ENCODE results near the gene SPRY1. TPM values are rescaled to one million over a fixed set of nuclear protein-coding genes. Genes with fewer than 3 reads are reported as not detected.

The SPRY1 gene
- polyA plus RNA-seq, 2 of the 4 experiments (the other 2 are of a cell fraction), result 0.54 to 2.1 TPM

DNA sequence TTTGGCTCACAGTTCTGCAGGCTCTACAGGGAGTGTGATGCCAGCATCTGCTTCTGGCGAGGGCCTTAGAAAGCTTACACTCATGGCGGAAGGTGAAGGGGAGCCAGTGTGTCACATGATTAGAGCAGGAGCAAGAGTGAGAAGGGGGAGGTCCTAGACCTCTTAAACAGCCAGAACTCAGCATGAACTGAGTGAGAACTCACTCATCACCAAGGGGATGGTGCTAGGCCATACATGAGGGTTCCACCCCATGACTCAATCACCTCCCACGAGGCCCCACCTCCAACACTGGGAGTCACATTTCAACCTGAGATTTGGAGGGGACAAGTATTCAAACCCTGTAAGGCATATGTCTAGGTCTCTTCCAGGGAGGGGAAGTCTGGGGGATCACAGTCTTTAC lies 33.4 kb downstream of the SPRY1 start:
- 82% methylated on average over 3 of the region's 3 CpGs for WGBS (ENCODE audit: missing lambda C conversion rate)
- ATAC-seq (no peak), FAIRE-seq (no peak), DNase-seq (ENCODE audit: low read depth in 1 of 2, low spot score in 1 of 2) (no peak)
- ChIA-PET CTCF (no interaction called here), POLR2A (no interaction called here)
- H3K4me3 ChIP-seq, result no peak overlapping the region
- H3K4me2 ChIP-seq, result no peak overlapping the region
- H3K9me3 ChIP-seq, result no peaks in the 10 kb centered on the region
- H3K4me1 ChIP-seq, result no peaks in the 10 kb centered on the region
- H3K27ac ChIP-seq, result no peak overlapping the region
- TF ChIP-seq CEBPB (IDR thresholded peaks at IDR 0.05), result no peak
- no peak for TF ChIP-seq CHD4 (IDR thresholded peaks at IDR 0.05; ENCODE audit: borderline replicate concordance)
- no peak for TF ChIP-seq RAD21 (conservative IDR thresholded peaks at IDR 0.05 in 1 of 2, IDR thresholded peaks at IDR 0.05 in 1 of 2)
- no peak for TF ChIP-seq FOSL2 (IDR thresholded peaks at IDR 0.05)
- TF ChIP-seq FOSL2 (CRISPR knock-in tag; IDR thresholded peaks at IDR 0.05), result no peak
- TF ChIP-seq POLR2A (IDR thresholded peaks at IDR 0.05; ENCODE audit: low read length), result no peak
- TF ChIP-seq KDM1A (IDR thresholded peaks at IDR 0.05; ENCODE audit: low read depth), result no peak
- TF ChIP-seq, protein P1, sequence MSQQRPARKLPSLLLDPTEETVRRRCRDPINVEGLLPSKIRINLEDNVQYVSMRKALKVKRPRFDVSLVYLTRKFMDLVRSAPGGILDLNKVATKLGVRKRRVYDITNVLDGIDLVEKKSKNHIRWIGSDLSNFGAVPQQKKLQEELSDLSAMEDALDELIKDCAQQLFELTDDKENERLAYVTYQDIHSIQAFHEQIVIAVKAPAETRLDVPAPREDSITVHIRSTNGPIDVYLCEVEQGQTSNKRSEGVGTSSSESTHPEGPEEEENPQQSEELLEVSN (IDR thresholded peaks at IDR 0.05; ENCODE audit: borderline replicate concordance, low read depth), result no peak
- TF ChIP-seq ESRRA (IDR thresholded peaks at IDR 0.05; ENCODE audit: borderline replicate concordance, low read length), result no peak
- TF ChIP-seq TFCP2L1 (CRISPR knock-in tag; IDR thresholded peaks at IDR 0.05), result no peak
- TF ChIP-seq RCOR1 (IDR thresholded peaks at IDR 0.05; ENCODE audit: low read depth, low read length), result no peak
- TF ChIP-seq, protein P2, sequence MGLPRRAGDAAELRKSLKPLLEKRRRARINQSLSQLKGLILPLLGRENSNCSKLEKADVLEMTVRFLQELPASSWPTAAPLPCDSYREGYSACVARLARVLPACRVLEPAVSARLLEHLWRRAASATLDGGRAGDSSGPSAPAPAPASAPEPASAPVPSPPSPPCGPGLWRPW (IDR thresholded peaks at IDR 0.05), result no peak
- no peak for TF ChIP-seq TP53 (CRISPR knock-in tag; IDR thresholded peaks at IDR 0.05)
- TF ChIP-seq, protein P3, sequence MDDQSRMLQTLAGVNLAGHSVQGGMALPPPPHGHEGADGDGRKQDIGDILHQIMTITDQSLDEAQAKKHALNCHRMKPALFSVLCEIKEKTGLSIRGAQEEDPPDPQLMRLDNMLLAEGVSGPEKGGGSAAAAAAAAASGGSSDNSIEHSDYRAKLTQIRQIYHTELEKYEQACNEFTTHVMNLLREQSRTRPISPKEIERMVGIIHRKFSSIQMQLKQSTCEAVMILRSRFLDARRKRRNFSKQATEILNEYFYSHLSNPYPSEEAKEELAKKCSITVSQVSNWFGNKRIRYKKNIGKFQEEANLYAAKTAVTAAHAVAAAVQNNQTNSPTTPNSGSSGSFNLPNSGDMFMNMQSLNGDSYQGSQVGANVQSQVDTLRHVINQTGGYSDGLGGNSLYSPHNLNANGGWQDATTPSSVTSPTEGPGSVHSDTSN (IDR thresholded peaks at IDR 0.05), result no peak
- TF ChIP-seq MAZ (IDR thresholded peaks at IDR 0.05; ENCODE audit: borderline replicate concordance, low read depth, low read length), result no peak

DNA sequence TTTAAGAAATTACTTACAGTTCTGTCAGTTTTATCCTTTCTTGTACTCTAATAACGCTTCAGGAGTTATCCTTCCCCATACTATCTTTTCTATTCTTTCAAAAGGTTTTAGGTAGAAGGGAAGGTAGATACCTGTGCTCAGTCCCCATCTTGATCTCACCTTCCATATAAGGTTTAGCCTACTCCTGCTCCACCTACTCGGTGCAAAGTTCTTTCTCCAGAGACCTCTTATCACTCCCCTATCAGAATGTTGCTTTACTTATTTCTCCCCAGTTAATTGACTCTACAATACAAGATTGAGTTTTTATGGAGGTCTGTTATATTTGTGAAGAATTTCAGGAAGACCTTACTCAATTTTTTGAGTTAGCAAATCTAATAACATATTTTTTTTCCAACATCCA lies 33.9 kb downstream of the SPRY1 start:
- ChIA-PET CTCF (no interaction called here), POLR2A (no interaction called here)
- FAIRE-seq (no peak), ATAC-seq (no peak), DNase-seq (ENCODE audit: low read depth in 1 of 2, low spot score in 1 of 2) (no peak)
- Histone ChIP-seq H3K4me1 (no peaks in the 10 kb centered on the region), H3K4me2 (no peak overlapping the region), H3K4me3 (no peak overlapping the region), H3K27ac (no peak overlapping the region), H3K9me3 (no peaks in the 10 kb centered on the region)
- no peak for TF ChIP-seq EHF (CRISPR knock-in tag; IDR thresholded peaks at IDR 0.05)
- no peak for TF ChIP-seq SREBF2 (IDR thresholded peaks at IDR 0.05)
- TF ChIP-seq NR3C1 (IDR thresholded peaks at IDR 0.05), result no peak
- no peak for TF ChIP-seq ZSCAN20 (CRISPR knock-in tag; IDR thresholded peaks at IDR 0.05)
- no peak for TF ChIP-seq ESRRA (IDR thresholded peaks at IDR 0.05; ENCODE audit: borderline replicate concordance, low read length)
- no peak for TF ChIP-seq FOSL2 (IDR thresholded peaks at IDR 0.05)
- no peak for TF ChIP-seq FOSL2 (CRISPR knock-in tag; IDR thresholded peaks at IDR 0.05)
- TF ChIP-seq FOXS1 (CRISPR knock-in tag; IDR thresholded peaks at IDR 0.05), result no peak
- TF ChIP-seq, protein P1 (IDR thresholded peaks at IDR 0.05; ENCODE audit: borderline replicate concordance, low read depth), result no peak
- 60% methylated on average over 2 of the region's 2 CpGs for WGBS (ENCODE audit: missing lambda C conversion rate)

DNA sequence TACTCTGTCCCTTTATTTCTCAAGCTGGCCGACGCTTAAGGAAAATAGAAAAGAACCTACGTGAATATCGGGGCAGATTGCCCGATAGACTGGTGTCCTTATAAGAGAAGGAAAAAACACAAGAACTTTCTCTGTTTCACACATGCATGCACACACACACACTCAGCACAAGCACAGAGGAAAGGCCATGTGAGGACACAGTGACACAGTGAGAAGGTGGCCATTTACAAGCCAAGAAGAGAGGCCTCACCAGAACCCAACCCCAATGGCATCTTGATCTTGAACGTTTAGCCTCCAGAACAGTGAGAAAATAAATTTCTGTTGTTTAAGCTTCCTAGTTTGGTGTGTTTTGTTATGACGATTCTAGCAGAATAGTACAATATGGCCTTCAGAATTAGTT lies 37.0 kb downstream of the SPRY1 start:
- CTCF ChIA-PET, result interaction anchor here (0.5 to 0.9 kb wide), 2 partner anchors 10 to 769 kb away, joined by 3 read pairs; no protein-coding TSS in a partner anchor
- Histone ChIP-seq H3K4me2 (no peak overlapping the region), H3K4me3 (no peak overlapping the region), H3K27ac (no peak overlapping the region), H3K4me1 (no peaks in the 10 kb centered on the region), H3K9me3 (no peaks in the 10 kb centered on the region)
- WGBS (ENCODE audit: missing lambda C conversion rate), result 86% methylated on average over 7 of the region's 7 CpGs
- DNase-seq (ENCODE audit: low read depth in 1 of 2, low spot score in 1 of 2) (no peak), FAIRE-seq (no peak), ATAC-seq (no peak)
- POLR2A ChIA-PET, result no interaction called here
- TF ChIP-seq RFX5 (IDR thresholded peaks at IDR 0.05) (no peak), NFE2L2 (conservative IDR thresholded peaks at IDR 0.05; ENCODE audit: low read length) (no peak), RCOR1 (IDR thresholded peaks at IDR 0.05; ENCODE audit: low read depth, low read length) (no peak), CHD4 (IDR thresholded peaks at IDR 0.05; ENCODE audit: borderline replicate concordance) (no peak), CBX2 (IDR thresholded peaks at IDR 0.05; ENCODE audit: borderline replicate concordance, low read depth) (no peak), ZSCAN20 (CRISPR knock-in tag; IDR thresholded peaks at IDR 0.05) (no peak), MYC (IDR thresholded peaks at IDR 0.05; ENCODE audit: borderline replicate concordance, low read length) (no peak), POLR2A (IDR thresholded peaks at IDR 0.05; ENCODE audit: low read length) (no peak), POLR2AphosphoS2 (conservative IDR thresholded peaks at IDR 0.05; ENCODE audit: low read length) (no peak), GATA3 (IDR thresholded peaks at IDR 0.05; ENCODE audit: borderline replicate concordance) (no peak)
- TF ChIP-seq, protein P4, sequence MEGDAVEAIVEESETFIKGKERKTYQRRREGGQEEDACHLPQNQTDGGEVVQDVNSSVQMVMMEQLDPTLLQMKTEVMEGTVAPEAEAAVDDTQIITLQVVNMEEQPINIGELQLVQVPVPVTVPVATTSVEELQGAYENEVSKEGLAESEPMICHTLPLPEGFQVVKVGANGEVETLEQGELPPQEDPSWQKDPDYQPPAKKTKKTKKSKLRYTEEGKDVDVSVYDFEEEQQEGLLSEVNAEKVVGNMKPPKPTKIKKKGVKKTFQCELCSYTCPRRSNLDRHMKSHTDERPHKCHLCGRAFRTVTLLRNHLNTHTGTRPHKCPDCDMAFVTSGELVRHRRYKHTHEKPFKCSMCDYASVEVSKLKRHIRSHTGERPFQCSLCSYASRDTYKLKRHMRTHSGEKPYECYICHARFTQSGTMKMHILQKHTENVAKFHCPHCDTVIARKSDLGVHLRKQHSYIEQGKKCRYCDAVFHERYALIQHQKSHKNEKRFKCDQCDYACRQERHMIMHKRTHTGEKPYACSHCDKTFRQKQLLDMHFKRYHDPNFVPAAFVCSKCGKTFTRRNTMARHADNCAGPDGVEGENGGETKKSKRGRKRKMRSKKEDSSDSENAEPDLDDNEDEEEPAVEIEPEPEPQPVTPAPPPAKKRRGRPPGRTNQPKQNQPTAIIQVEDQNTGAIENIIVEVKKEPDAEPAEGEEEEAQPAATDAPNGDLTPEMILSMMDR (IDR thresholded peaks at IDR 0.05), result no peak
- TF ChIP-seq, protein P5, sequence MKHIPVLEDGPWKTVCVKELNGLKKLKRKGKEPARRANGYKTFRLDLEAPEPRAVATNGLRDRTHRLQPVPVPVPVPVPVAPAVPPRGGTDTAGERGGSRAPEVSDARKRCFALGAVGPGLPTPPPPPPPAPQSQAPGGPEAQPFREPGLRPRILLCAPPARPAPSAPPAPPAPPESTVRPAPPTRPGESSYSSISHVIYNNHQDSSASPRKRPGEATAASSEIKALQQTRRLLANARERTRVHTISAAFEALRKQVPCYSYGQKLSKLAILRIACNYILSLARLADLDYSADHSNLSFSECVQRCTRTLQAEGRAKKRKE (CRISPR knock-in tag; IDR thresholded peaks at IDR 0.05; ENCODE audit: low read depth), result no peak
- TF ChIP-seq, protein P6, sequence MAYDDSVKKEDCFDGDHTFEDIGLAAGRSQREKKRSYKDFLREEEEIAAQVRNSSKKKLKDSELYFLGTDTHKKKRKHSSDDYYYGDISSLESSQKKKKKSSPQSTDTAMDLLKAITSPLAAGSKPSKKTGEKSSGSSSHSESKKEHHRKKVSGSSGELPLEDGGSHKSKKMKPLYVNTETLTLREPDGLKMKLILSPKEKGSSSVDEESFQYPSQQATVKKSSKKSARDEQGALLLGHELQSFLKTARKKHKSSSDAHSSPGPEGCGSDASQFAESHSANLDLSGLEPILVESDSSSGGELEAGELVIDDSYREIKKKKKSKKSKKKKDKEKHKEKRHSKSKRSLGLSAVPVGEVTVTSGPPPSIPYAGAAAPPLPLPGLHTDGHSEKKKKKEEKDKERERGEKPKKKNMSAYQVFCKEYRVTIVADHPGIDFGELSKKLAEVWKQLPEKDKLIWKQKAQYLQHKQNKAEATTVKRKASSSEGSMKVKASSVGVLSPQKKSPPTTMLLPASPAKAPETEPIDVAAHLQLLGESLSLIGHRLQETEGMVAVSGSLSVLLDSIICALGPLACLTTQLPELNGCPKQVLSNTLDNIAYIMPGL (CRISPR knock-in tag; IDR thresholded peaks at IDR 0.05; ENCODE audit: borderline replicate concordance), result no peak

All from A549 (cell line).